Activated T-cell treated with anti-CD3 and anti-CD28 coated beads, Interleukin-2, amount 50 U/mL, for 24 hours (primary cell): ENCODE measurements around the gene ATP9B.

Experiments used
- DNase-seq: peaks from one replicate; pipeline ENCODE4 v3.0.0-alpha.2; 2020
- H3K27ac Mint-ChIP-seq: 2 replicates; pipeline ENCODE4 v1.8.0; 2020; ENCODE audit warnings: mild to moderate bottlenecking, mixed read lengths
- H3K27me3 Mint-ChIP-seq: 2 replicates; pipeline ENCODE4 v1.8.0; 2020; ENCODE audit warnings: mixed read lengths
- H3K36me3 Mint-ChIP-seq: 2 replicates; pipeline ENCODE4 v1.8.0; 2020; ENCODE audit warnings: low read depth, mixed read lengths
- H3K4me1 Mint-ChIP-seq: 2 replicates; pipeline ENCODE4 v1.8.0; 2020; ENCODE audit warnings: low read depth, mixed read lengths
- H3K4me3 Mint-ChIP-seq: 2 replicates; pipeline ENCODE4 v1.8.0; 2020; ENCODE audit warnings: mild to moderate bottlenecking, moderate library complexity, mixed read lengths
- H3K9me3 Mint-ChIP-seq: 2 replicates; pipeline ENCODE4 v1.8.0; 2020; ENCODE audit warnings: mixed read lengths

Gene ATP9B

GRCh38 chr18:79402977-79403722, 334.0 kb downstream of the ATP9B start:
- peak overlapping the region; percentile 85 for H3K4me3 Mint-ChIP-seq
- H3K36me3 Mint-ChIP-seq = peaks cover 65% of the 10 kb centered on the region
- H3K4me1 Mint-ChIP-seq = peaks cover 77% of the 10 kb centered on the region
- DNase-seq = no peak
- H3K27me3 Mint-ChIP-seq = no peaks in the 10 kb centered on the region
- H3K9me3 Mint-ChIP-seq = no peaks in the 10 kb centered on the region
- H3K27ac Mint-ChIP-seq = peak overlapping the region; percentile 95

- H3K9me3 Mint-ChIP-seq = no peaks in the 10 kb centered on the region
- H3K27ac Mint-ChIP-seq = peak overlapping the region; percentile 95
- H3K36me3 Mint-ChIP-seq = peaks cover 57% of the 10 kb centered on the region
- no peak for DNase-seq
- no peaks in the 10 kb centered on the region for H3K27me3 Mint-ChIP-seq
- H3K4me1 Mint-ChIP-seq = peaks cover 70% of the 10 kb centered on the region
- peak overlapping the region; percentile 85 for H3K4me3 Mint-ChIP-seq
Measured at GRCh38 chr18:79403723-79404566, 334.8 kb downstream of the ATP9B start.

- peaks cover 52% of the 10 kb centered on the region for H3K36me3 Mint-ChIP-seq
- H3K4me3 Mint-ChIP-seq = peak overlapping the region; percentile 85
- H3K4me1 Mint-ChIP-seq = peaks cover 68% of the 10 kb centered on the region
- H3K27me3 Mint-ChIP-seq = no peaks in the 10 kb centered on the region
- H3K27ac Mint-ChIP-seq = peak overlapping the region; percentile 95
- no peaks in the 10 kb centered on the region for H3K9me3 Mint-ChIP-seq
- DNase-seq = peak; percentile 55
Measured at GRCh38 chr18:79404567-79404910, 335.3 kb downstream of the ATP9B start.

DNA sequence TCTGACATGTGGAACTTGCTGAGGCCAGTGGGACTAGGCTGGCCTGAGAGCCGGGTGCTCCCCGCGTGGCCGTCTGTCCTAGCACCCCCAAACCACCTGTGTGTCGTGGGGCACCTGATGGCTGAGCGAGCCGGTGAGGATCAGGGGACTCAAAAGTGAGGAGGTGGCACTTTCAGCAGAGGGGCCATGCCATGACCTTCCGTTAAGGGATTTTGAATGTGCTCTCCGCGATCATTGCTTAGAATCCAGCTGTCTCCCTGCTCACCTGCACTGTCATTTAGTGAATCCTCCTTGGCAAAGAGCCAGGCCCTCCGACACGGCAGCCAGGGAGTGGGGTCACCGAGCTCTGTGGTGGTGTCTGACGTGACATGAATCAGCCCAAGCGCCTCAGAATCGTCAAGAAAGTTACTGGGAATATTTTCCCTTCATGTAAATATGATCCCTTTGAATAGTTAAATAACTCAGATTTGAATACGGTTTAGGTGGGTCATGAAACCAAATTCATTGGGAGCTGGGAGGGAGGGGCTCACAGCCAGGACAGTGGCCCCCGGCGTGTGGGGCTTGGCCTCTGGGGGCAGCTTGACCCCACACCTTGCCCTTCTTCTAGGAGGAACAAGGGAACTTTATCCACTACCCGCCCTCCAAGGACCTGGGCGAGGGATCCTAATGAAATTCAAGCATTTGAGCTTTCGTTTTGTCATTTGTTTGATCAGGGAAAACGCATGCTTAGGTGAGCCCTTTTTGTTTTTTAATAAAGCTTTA, 336.0 kb downstream of the ATP9B start:
- Mint-ChIP-seq H3K4me1 (peaks cover 68% of the 10 kb centered on the region), H3K36me3 (peaks cover 52% of the 10 kb centered on the region), H3K27me3 (no peaks in the 10 kb centered on the region), H3K9me3 (no peaks in the 10 kb centered on the region), H3K4me3 (peak overlapping the region; percentile 85), H3K27ac (peak overlapping the region; percentile 95)
- DNase-seq = peak; percentile 70

DNA sequence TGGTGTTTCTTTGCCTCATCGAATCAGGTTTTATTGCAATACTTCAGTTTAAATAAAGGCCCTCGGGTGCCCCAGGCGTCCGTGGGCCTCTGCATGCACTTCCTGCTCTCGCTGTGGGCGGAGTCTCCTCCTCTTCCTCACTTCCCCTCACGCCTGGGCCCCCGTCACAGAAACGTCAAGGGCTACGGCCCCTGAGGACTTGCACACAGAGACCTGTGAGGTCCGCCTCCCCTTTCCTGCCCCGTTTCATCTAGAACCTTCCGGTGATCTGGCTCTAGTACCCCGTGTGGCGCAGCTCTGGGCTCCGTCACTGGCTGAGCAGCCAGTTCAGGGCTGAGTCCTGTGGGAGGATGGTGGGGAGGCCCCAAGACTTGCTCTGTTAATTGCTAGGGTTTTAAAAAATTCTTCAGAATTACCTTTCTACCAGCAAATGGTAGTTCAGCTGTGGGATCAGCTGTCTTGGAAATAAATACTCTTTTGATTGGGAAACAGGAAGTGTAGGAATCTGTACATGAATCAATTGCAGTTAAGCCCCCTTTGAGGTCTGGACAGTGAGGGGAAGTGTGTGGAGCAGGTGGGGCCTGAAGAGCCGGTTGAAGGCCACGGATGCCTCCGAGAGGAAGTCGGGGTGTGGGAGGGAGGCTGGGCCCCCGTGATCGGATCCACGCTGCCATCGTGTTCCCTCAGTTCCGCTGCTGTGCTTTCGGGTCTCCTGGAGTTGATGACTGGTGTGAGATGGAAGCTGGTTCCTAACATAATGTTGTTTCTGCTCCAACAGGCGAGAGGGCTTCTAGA, 336.8 kb downstream of the ATP9B start:
- Mint-ChIP-seq H3K4me1 (peaks cover 67% of the 10 kb centered on the region), H3K4me3 (peak overlapping the region; percentile 85), H3K27me3 (no peaks in the 10 kb centered on the region), H3K27ac (peak overlapping the region; percentile 95), H3K9me3 (no peaks in the 10 kb centered on the region), H3K36me3 (peaks cover 50% of the 10 kb centered on the region)
- peak; percentile 83 for DNase-seq

DNA sequence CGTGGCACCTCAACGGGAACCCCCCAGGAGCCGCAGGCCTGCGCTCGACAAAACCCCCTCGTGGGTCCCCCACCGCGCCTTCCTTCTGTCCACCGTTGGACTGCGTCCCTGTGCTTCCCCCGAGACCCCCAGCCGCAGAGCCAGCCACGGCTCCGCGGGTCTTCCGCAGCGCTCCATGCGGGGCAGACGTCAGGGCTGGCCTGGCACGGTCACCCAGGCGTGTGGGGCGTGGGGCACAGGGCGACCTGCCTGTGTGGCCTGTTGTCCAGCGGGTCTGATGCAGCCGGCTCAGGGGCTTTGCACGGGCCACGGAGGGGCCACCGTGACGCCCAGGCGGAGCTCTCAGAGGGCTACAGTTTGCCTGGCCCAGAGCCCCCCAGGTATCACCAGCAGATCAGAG, 337.5 kb downstream of the ATP9B start:
- Mint-ChIP-seq H3K27ac (peak overlapping the region; percentile 95), H3K36me3 (peaks cover 46% of the 10 kb centered on the region), H3K4me1 (peaks cover 62% of the 10 kb centered on the region), H3K4me3 (peak overlapping the region; percentile 85), H3K27me3 (no peaks in the 10 kb centered on the region), H3K9me3 (no peaks in the 10 kb centered on the region)
- DNase-seq = no peak

GRCh38 chr18:79409313-79409712, 340.1 kb downstream of the ATP9B start:
- H3K4me1 Mint-ChIP-seq = peaks cover 48% of the 10 kb centered on the region
- DNase-seq = no peak
- no peaks in the 10 kb centered on the region for H3K27me3 Mint-ChIP-seq
- no peak overlapping the region for H3K27ac Mint-ChIP-seq
- H3K36me3 Mint-ChIP-seq = peaks cover 46% of the 10 kb centered on the region
- no peaks in the 10 kb centered on the region for H3K9me3 Mint-ChIP-seq
- no peak overlapping the region for H3K4me3 Mint-ChIP-seq

GRCh38 chr18:79410171-79410641, 341.0 kb downstream of the ATP9B start:
- Mint-ChIP-seq H3K36me3 (peaks cover 47% of the 10 kb centered on the region), H3K4me1 (peaks cover 46% of the 10 kb centered on the region), H3K9me3 (no peaks in the 10 kb centered on the region), H3K4me3 (no peak overlapping the region), H3K27me3 (no peaks in the 10 kb centered on the region), H3K27ac (no peak overlapping the region)
- no peak for DNase-seq

- peaks cover 49% of the 10 kb centered on the region for H3K36me3 Mint-ChIP-seq
- DNase-seq = no peak
- peaks cover 40% of the 10 kb centered on the region for H3K4me1 Mint-ChIP-seq
- no peak overlapping the region for H3K27ac Mint-ChIP-seq
- no peaks in the 10 kb centered on the region for H3K27me3 Mint-ChIP-seq
- H3K4me3 Mint-ChIP-seq = no peak overlapping the region
- no peaks in the 10 kb centered on the region for H3K9me3 Mint-ChIP-seq
Measured at GRCh38 chr18:79410731-79411613, 341.8 kb downstream of the ATP9B start.

DNA sequence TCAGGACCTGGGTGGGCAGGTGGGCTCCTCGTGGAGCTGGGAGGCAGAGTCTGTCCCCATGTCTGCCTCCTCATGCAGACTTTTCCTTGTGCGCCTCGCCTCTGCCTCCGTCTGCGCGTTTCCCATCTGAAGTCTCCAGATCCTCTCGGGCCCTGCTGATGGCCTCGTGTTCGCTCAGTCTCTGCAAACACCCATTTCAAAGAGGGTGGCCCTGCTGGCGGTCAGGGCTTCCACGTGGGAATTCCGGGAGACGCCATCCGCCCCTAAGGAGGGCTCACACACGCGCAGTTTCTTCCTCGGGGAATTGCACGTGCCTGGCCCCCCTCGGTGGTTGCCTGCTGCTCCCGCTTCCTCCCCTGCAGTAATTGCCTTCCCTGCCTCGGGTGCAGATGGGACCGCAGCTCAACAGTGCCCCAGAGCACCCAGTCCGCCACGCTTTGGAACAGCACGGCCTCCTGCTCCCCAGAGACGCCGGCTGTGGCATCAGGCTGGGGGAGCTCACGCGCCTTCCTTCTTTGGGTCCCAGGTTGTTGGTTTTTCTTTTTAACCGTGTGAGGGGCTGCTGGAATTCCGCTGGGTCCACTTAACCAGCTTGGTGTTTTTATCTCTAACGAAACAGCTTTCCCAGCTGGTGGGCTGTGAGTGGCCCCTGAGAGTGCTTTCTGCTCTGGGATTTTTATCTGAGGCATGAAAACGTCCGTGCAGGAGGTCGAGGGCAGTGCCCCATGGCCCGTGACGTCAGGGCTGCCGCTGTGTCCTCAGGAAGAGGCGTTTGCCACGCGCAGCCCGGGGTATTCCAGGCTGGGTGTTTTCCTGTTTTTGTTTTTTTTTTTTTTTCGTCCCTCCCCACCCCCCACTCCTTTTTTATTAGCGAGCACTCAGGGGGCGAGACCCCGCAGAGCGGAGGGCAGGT, 342.7 kb downstream of the ATP9B start:
- Mint-ChIP-seq H3K9me3 (no peaks in the 10 kb centered on the region), H3K27ac (peak overlapping the region; percentile 44), H3K36me3 (peaks cover 50% of the 10 kb centered on the region), H3K4me1 (peaks cover 39% of the 10 kb centered on the region), H3K27me3 (no peaks in the 10 kb centered on the region), H3K4me3 (no peak overlapping the region)
- DNase-seq = no peak

GRCh38 chr18:79413025-79413424, 343.8 kb downstream of the ATP9B start:
- no peak for DNase-seq
- peaks cover 31% of the 10 kb centered on the region for H3K4me1 Mint-ChIP-seq
- peak overlapping the region; percentile 45 for H3K27ac Mint-ChIP-seq
- H3K27me3 Mint-ChIP-seq = no peaks in the 10 kb centered on the region
- peaks cover 52% of the 10 kb centered on the region for H3K36me3 Mint-ChIP-seq
- no peaks in the 10 kb centered on the region for H3K9me3 Mint-ChIP-seq
- H3K4me3 Mint-ChIP-seq = no peak overlapping the region

GRCh38 chr18:79413426-79413825, 344.2 kb downstream of the ATP9B start:
- H3K9me3 Mint-ChIP-seq = no peaks in the 10 kb centered on the region
- peaks cover 30% of the 10 kb centered on the region for H3K4me1 Mint-ChIP-seq
- peak overlapping the region; percentile 45 for H3K27ac Mint-ChIP-seq

More at GRCh38 chr18:79413426-79413825, 344.2 kb downstream of the ATP9B start:
- no peak for DNase-seq
- Mint-ChIP-seq H3K36me3 (peaks cover 56% of the 10 kb centered on the region), H3K27me3 (no peaks in the 10 kb centered on the region), H3K4me3 (no peak overlapping the region)
